ENCODE measurements around the gene VIP. TPM values are rescaled to one million over a fixed set of nuclear protein-coding genes. Genes with fewer than 3 reads are reported as not detected.

Gene VIP
- total and polyA plus RNA-seq, 2 of the 4 experiments (the other 2 are of a cell fraction), result not detected

DNA sequence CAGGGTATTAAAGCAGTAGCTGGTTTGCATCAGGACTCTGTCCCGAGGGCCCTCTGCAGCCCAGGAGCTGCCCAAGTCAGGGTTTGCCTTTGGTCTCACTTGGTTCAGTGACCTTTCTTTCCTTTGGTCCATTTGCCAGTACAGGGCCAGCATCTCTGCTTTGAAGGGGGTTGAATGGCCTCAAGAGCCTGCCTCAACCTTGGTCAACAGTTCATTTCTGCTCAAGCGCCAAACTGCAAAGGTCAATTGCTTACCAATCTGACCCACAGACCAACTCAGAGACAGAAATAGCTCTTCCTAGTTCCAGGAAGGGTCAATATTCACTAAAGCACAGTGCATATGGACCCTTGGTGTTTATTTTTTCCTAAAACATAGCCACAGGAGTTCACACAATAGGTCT, 19.4 kb downstream of the VIP start:
- intact Hi-C loops (cut with micrococcal nuclease) (no loop called here), dilution Hi-C loops (cut with HindIII; ENCODE audit: low sequenced_read_pairs, unreplicated experiment) (no loop called here), in situ Hi-C loops (cut with MboI; ENCODE audit: low sequenced_read_pairs) (no loop called here)
- Histone ChIP-seq H2BK120ac (ENCODE audit: low read depth, low read length) (no peak overlapping the region), H2BK15ac (ENCODE audit: low read depth, low read length) (no peak overlapping the region), H2AFZ (replicated peaks; ENCODE audit: low read length, poor library complexity) (no peak overlapping the region), H3K36me3 (ENCODE audit: control insufficient read depth, insufficient read depth, low read length) (no peaks in the 10 kb centered on the region), H4K5ac (ENCODE audit: low read depth, low read length) (no peak overlapping the region), H2AK9ac (replicated peaks; ENCODE audit: low read depth, low read length, poor library complexity) (no peak overlapping the region), H3K14ac (replicated peaks; ENCODE audit: low read depth, low read length) (no peak overlapping the region), H2AK5ac (ENCODE audit: low read depth, low read length) (no peak overlapping the region), H4K91ac (ENCODE audit: insufficient read depth, low read depth, low read length) (no peak overlapping the region), H2BK5ac (ENCODE audit: low read depth, low read length, poor library complexity, severe bottlenecking) (no peak overlapping the region), H3K9me1 (ENCODE audit: insufficient read depth, low read length) (no peaks in the 10 kb centered on the region), H3K9me3 (ENCODE audit: control insufficient read depth, insufficient read depth, low read length) (no peaks in the 10 kb centered on the region), H3K18ac (ENCODE audit: low read depth, low read length) (no peak overlapping the region), H3K4me3 (ENCODE audit: insufficient read depth, low read depth, low read length) (no peak overlapping the region), H2BK20ac (ENCODE audit: low read depth, low read length) (no peak overlapping the region), H3K4me2 (ENCODE audit: low read depth, low read length) (no peak overlapping the region), H3K9ac (ENCODE audit: low read depth, low read length) (no peak overlapping the region), H3K4me1 (ENCODE audit: control insufficient read depth, insufficient read depth, low read length) (no peaks in the 10 kb centered on the region), H4K8ac (ENCODE audit: low read depth in 2 of 2, low read length in 2 of 2) (no peak overlapping the region), H3K23ac (ENCODE audit: low read depth, low read length) (no peak overlapping the region), H3K27me3 (ENCODE audit: control insufficient read depth, insufficient read depth, low read length) (0 out of 2 replicates have a peak, but pooled peaks cover 2% of the 10 kb centered on the region), H4K20me1 (ENCODE audit: insufficient read depth, low read length) (no peaks in the 10 kb centered on the region), H3K79me1 (ENCODE audit: low read depth in 1 of 2, low read length in 2 of 2) (no peaks in the 10 kb centered on the region), H3K27ac (ENCODE audit: insufficient read depth, low read length) (no peak overlapping the region), H3K56ac (ENCODE audit: extremely low read depth, insufficient read depth, low read length) (no peak overlapping the region), H3K4ac (ENCODE audit: low read depth, low read length) (no peak overlapping the region)
- ChIA-PET POLR2A (ENCODE audit: unreplicated experiment) (no interaction called here), CTCF (interaction anchor here (0.7 kb wide), 1 partner anchor 15 kb away, joined by 3 read pairs; no protein-coding TSS in a partner anchor)
- no peak for ATAC-seq (ENCODE audit: low read depth)
- DNase-seq, result no peak
- TF ChIP-seq POLR2A (IDR thresholded peaks at IDR 0.05; ENCODE audit: low read depth, low read length), result no peak
- TF ChIP-seq RCOR1 (IDR thresholded peaks at IDR 0.05; ENCODE audit: insufficient replicate concordance, low read length), result no peak
- no peak for TF ChIP-seq CHD1 (IDR thresholded peaks at IDR 0.05; ENCODE audit: low read depth, low read length)
- TF ChIP-seq, protein P1, sequence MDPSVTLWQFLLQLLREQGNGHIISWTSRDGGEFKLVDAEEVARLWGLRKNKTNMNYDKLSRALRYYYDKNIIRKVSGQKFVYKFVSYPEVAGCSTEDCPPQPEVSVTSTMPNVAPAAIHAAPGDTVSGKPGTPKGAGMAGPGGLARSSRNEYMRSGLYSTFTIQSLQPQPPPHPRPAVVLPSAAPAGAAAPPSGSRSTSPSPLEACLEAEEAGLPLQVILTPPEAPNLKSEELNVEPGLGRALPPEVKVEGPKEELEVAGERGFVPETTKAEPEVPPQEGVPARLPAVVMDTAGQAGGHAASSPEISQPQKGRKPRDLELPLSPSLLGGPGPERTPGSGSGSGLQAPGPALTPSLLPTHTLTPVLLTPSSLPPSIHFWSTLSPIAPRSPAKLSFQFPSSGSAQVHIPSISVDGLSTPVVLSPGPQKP (IDR thresholded peaks at IDR 0.05; ENCODE audit: borderline replicate concordance, low read depth, low read length), result no peak
- no peak for TF ChIP-seq CEBPB (IDR thresholded peaks at IDR 0.05; ENCODE audit: low read depth, low read length)
- no peak for TF ChIP-seq MXI1 (IDR thresholded peaks at IDR 0.05; ENCODE audit: borderline replicate concordance, low read depth, low read length)
- no CpG with 5 or more reads among the region's 2 CpGs for WGBS, 2 experiments (ENCODE audit: extremely low coverage in 2 of 2, insufficient read length in 1 of 2)
- BruUV-seq (replicated peaks), result no TSS peak
